ENCODE results near the gene FOLR1.

- TF ChIP-seq CTCF (IDR thresholded peaks at IDR 0.05), result no peak
- TF ChIP-seq TCF7L2 (IDR thresholded peaks at IDR 0.05; ENCODE audit: low read depth, low read length), result no peak
- no peak for TF ChIP-seq REST (IDR thresholded peaks at IDR 0.05; ENCODE audit: insufficient read depth in 1 of 2, low read depth in 2 of 2, low read length in 1 of 2)
- peak; percentile 48; the same call in 1 of the 2 replicates for TF ChIP-seq POLR2AphosphoS5 (IDR thresholded peaks at IDR 0.05; ENCODE audit: low read depth, low read length)
These were observed 31.1 kb downstream of the FOLR1 start for GRCh38 chr11:72222907-72223614.
